HepG2 (cell line): Measurements from ENCODE around the gene TEX35.

Experiments used
- BHLHE40 ChIP-seq: IDR thresholded peaks from 2 replicates; pipeline ENCODE4 v1.6.1; 2011; ENCODE audit warnings: low read length, improper control_type of control experiment
- TF ChIP-seq, protein P1 (sequence below): IDR thresholded peaks from 2 replicates; pipeline ENCODE4 v1.6.1; 2016; ENCODE audit warnings: missing compliant biosample characterization, missing genetic modification reagents, borderline replicate concordance

DNA sequence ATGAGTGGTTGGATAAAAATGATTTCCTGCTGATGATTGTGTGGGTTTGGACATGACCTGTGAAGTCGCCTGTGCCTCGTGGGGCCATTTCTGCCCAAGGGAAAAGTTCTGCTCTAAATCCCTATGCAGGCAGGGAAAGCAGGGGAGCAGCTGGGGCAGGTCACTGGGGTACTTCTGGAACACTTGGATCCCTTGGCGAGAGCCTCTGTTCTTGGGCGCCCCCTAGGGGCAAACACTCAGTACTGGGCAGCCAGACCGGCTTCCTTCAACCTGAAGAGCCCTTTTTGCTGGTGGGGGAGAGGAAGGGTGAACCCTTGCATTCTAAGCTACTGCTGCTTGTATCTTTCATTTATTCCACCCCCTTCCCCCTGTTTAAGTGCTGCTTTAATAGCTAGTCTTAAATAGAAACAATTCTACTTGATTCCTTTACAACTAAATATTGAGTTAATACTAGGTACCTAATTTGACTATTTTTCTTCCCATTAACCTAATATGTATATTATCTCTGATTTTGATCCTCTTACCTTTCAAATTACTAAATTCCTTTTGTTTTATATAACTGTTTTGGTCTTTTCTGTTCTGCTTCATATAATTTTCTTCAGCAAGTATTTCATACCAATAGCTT lies 11.1 kb upstream of the TEX35 start:
- TF ChIP-seq, protein P1, sequence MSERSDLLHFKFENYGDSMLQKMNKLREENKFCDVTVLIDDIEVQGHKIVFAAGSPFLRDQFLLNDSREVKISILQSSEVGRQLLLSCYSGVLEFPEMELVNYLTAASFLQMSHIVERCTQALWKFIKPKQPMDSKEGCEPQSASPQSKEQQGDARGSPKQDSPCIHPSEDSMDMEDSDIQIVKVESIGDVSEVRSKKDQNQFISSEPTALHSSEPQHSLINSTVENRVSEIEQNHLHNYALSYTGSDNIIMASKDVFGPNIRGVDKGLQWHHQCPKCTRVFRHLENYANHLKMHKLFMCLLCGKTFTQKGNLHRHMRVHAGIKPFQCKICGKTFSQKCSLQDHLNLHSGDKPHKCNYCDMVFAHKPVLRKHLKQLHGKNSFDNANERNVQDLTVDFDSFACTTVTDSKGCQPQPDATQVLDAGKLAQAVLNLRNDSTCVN (CRISPR knock-in tag): no peak
- TF ChIP-seq BHLHE40: no peak
